Ishikawa (cell line): Measurements from ENCODE around the gene GNGT1.

ENCODE experiments used
- CEBPB ChIP-seq: IDR thresholded peaks from 2 replicates; pipeline ENCODE4 v1.6.1; 2012
- CREB1 ChIP-seq: IDR thresholded peaks from 2 replicates; pipeline ENCODE4 v1.6.1; 2012; ENCODE audit warnings: low read depth
- EGR1 ChIP-seq: IDR thresholded peaks from 2 replicates; pipeline ENCODE4 v1.6.1; 2012
- EP300 ChIP-seq: IDR thresholded peaks from 2 replicates; pipeline ENCODE4 v1.6.1; 2012; ENCODE audit warnings: borderline replicate concordance
- FOXM1 ChIP-seq: IDR thresholded peaks from 2 replicates; pipeline ENCODE4 v1.6.1; 2012; ENCODE audit warnings: low read depth, borderline replicate concordance
- NFIC ChIP-seq: IDR thresholded peaks from 2 replicates; pipeline ENCODE4 v1.6.1; 2012
- RAD21 ChIP-seq: IDR thresholded peaks from 2 replicates; pipeline ENCODE4 v1.6.1; 2012; ENCODE audit warnings: low read depth
- TAF1 ChIP-seq: IDR thresholded peaks from 2 replicates; pipeline ENCODE4 v1.6.1; 2012; ENCODE audit warnings: low read depth, mild to moderate bottlenecking
- TCF12 ChIP-seq: IDR thresholded peaks from 2 replicates; pipeline ENCODE4 v1.6.1; 2012; ENCODE audit warnings: low read depth
- TEAD4 ChIP-seq: IDR thresholded peaks from 2 replicates; pipeline ENCODE4 v1.6.1; 2012
- YY1 ChIP-seq: IDR thresholded peaks from 2 replicates; pipeline ENCODE4 v1.6.1; 2012; ENCODE audit warnings: low read depth
- ZBTB7A ChIP-seq: IDR thresholded peaks from 2 replicates; pipeline ENCODE4 v1.6.1; 2012; ENCODE audit warnings: low read depth
- TF ChIP-seq, protein P1 (sequence below): IDR thresholded peaks from 2 replicates; pipeline ENCODE4 v1.6.1; 2012
- TF ChIP-seq, protein P2 (sequence below): IDR thresholded peaks from 2 replicates; pipeline ENCODE4 v1.6.1; 2012; ENCODE audit warnings: low read depth, mild to moderate bottlenecking
- TF ChIP-seq, protein P3 (sequence below): IDR thresholded peaks from 2 replicates; pipeline ENCODE4 v1.6.1; 2012

The GNGT1 gene

DNA sequence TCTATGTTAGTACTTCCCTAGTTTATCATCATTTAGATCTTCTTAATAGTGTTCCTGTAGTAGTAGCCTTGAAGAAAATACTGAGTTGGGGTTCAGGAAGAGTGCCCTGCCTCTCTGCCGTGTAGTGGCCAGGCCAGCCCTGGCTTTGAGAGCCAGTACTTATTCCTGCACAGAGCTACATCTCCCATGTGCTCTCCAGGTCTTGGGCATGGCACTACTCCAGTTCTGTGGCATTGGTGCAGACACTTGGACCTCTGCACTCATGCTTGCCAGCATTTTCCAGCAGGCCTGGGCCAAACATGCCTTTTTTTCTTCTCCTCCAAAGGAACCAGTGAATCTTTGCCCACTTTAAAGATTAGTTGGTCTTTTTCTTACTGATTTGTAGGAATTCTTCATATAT, 20.4 kb downstream of the GNGT1 start:
- TF ChIP-seq, protein P1, sequence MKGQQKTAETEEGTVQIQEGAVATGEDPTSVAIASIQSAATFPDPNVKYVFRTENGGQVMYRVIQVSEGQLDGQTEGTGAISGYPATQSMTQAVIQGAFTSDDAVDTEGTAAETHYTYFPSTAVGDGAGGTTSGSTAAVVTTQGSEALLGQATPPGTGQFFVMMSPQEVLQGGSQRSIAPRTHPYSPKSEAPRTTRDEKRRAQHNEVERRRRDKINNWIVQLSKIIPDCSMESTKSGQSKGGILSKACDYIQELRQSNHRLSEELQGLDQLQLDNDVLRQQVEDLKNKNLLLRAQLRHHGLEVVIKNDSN: no peak
- TF ChIP-seq TCF12: no peak
- no peak for TF ChIP-seq EP300
- no peak for TF ChIP-seq TEAD4
- TF ChIP-seq EGR1: no peak
- no peak for TF ChIP-seq YY1
- no peak for TF ChIP-seq FOXM1
- TF ChIP-seq, protein P2, sequence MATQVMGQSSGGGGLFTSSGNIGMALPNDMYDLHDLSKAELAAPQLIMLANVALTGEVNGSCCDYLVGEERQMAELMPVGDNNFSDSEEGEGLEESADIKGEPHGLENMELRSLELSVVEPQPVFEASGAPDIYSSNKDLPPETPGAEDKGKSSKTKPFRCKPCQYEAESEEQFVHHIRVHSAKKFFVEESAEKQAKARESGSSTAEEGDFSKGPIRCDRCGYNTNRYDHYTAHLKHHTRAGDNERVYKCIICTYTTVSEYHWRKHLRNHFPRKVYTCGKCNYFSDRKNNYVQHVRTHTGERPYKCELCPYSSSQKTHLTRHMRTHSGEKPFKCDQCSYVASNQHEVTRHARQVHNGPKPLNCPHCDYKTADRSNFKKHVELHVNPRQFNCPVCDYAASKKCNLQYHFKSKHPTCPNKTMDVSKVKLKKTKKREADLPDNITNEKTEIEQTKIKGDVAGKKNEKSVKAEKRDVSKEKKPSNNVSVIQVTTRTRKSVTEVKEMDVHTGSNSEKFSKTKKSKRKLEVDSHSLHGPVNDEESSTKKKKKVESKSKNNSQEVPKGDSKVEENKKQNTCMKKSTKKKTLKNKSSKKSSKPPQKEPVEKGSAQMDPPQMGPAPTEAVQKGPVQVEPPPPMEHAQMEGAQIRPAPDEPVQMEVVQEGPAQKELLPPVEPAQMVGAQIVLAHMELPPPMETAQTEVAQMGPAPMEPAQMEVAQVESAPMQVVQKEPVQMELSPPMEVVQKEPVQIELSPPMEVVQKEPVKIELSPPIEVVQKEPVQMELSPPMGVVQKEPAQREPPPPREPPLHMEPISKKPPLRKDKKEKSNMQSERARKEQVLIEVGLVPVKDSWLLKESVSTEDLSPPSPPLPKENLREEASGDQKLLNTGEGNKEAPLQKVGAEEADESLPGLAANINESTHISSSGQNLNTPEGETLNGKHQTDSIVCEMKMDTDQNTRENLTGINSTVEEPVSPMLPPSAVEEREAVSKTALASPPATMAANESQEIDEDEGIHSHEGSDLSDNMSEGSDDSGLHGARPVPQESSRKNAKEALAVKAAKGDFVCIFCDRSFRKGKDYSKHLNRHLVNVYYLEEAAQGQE: no peak
- TF ChIP-seq CEBPB: no peak
- TF ChIP-seq CREB1: no peak
- no peak for TF ChIP-seq RAD21
- TF ChIP-seq TAF1: no peak

- TF ChIP-seq EP300: no peak
Observed at GRCh38 chr7:93927585-93927984, 21.2 kb downstream of the GNGT1 start.

DNA sequence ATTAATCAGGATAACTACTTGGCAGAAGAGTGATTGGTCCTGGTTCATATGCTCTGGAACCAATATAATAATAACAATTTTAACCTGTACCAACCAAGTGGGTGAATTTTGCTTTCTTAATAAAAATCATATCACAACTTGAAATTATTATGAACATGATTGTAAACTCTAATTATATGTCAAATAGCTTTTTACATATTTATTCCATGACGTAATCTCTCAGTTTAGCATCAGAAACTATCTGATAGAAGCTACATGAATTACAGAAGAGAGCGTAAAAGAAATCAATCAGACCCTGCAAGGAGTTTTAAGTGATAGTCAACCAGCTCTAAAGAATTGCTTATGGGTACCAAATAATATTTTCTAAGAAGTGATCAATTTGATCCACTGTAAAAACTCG, 25.3 kb downstream of the GNGT1 start:
- TF ChIP-seq, protein P2: no peak
- TF ChIP-seq ZBTB7A: no peak
- no peak for TF ChIP-seq CREB1
- no peak for TF ChIP-seq NFIC
- TF ChIP-seq, protein P1: no peak
- no peak for TF ChIP-seq TCF12
- TF ChIP-seq TEAD4: no peak
- no peak for TF ChIP-seq EGR1
- no peak for TF ChIP-seq RAD21
- TF ChIP-seq, protein P3, sequence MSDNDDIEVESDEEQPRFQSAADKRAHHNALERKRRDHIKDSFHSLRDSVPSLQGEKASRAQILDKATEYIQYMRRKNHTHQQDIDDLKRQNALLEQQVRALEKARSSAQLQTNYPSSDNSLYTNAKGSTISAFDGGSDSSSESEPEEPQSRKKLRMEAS: no peak
- no peak for TF ChIP-seq CEBPB
- no peak for TF ChIP-seq YY1
- TF ChIP-seq EP300: no peak
- TF ChIP-seq FOXM1: no peak
- TF ChIP-seq TAF1: no peak

DNA sequence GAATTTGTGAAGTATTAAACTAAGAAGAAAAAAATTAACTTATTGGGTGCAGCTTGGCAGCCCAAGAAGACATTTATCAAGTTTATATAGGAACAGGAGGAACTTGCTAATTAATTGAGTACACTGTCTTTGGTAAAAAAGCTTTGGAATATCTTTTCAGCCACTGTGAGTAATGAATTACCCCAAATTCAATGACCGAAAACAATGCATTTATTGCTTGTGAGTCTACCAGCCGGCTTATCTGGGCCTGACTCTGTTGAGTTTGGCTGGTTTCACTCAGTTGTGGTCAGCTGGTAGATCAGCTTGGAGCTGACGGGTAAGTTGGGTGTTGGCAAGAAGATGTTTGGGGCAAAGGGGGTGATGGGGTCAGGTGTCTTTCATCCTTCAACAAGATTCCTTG, 26.8 kb downstream of the GNGT1 start:
- no peak for TF ChIP-seq EGR1
- TF ChIP-seq TEAD4: no peak
- TF ChIP-seq NFIC: no peak
- no peak for TF ChIP-seq CEBPB
- no peak for TF ChIP-seq YY1
- no peak for TF ChIP-seq FOXM1
- no peak for TF ChIP-seq RAD21
- TF ChIP-seq, protein P1: no peak
- TF ChIP-seq ZBTB7A: no peak
- TF ChIP-seq TAF1: no peak
- no peak for TF ChIP-seq TCF12
- TF ChIP-seq, protein P2: no peak
- no peak for TF ChIP-seq EP300

DNA sequence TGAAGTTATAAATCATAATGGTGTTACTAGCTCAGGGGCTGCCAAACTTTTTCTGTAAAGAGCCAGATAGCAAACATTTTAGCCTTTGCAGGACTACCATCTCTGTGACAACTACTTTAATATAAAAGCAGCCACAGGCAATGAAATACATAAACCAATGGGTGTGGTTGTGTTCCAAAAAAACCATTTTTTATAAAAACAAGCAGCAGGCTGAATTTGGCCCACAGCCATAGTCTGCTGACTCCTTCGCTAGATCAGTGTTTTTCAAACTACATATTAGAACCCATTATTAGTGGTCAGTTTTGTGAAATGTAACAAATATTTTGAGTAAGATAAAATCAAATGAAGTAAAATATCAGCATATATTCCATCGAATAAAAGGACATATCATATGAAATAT, 28.7 kb downstream of the GNGT1 start:
- no peak for TF ChIP-seq FOXM1
- no peak for TF ChIP-seq TEAD4
- no peak for TF ChIP-seq NFIC
- no peak for TF ChIP-seq TCF12
- no peak for TF ChIP-seq EP300
- TF ChIP-seq, protein P2: no peak
- TF ChIP-seq EGR1: no peak
- TF ChIP-seq, protein P3: no peak
